Epithelial cell of proximal tubule (primary cell): ENCODE results near the gene ZNRF3. TPM values are rescaled to one million over a fixed set of nuclear protein-coding genes. Genes with fewer than 3 reads are reported as not detected.

Source experiments
- DNase-seq: peaks from one replicate; pipeline ENCODE4 v3.0.0-alpha.2; 2011; ENCODE audit warnings: low read depth
- H3K4me3 ChIP-seq: 2 replicates; pipeline ENCODE4 v1.5.1; 2011; ENCODE audit warnings: low read depth, mild to moderate bottlenecking, low read length
- CTCF ChIP-seq: conservative IDR thresholded peaks from 2 replicates; pipeline ENCODE4 v1.5.1; 2012; ENCODE audit warnings: low read depth, mild to moderate bottlenecking, low read length
- total RNA-seq: library from RNA; depleted of rRNA; stranded (reverse); fragments of >200 nt; gene quantifications from 2 replicates; pipeline ENCODE4 v1.2.3, GENCODE V29; 2015

ZNRF3 gene
- total RNA-seq, 1 donor from 2014 or later: 15.6 TPM

- no peak overlapping the region for H3K4me3 ChIP-seq
- no peak for DNase-seq
- no peak for TF ChIP-seq CTCF
Observed at GRCh38 chr22:28951530-28951929, 68.2 kb downstream of the ZNRF3 start.

DNA sequence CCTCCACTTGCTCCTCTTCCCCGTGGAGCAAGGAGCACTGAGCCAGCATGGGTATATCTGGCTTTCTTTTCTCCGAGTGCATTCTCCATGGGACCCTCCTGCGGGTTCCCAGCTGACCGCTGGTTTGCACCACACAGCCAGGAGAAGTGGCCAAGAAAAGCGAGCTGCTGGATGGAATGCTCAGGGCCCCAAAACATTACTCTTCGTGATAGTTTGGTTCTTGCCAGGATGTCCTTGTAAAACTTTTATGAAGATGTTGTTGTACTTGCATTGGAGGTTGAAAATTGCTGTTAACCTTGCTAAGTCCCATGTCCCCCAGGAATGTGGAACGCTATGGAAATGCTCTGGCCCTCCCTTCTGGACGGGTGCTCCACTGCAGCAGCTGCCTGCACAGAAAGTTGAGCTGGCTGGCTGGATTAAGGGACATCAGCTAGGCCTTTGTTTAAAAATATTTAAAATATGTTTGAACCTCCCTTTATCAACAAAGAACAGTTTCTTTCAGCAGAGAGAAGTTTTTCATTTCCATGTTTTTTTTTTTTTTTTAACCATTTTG is 68.7 kb downstream of the ZNRF3 start:
- peak; percentile 23 for TF ChIP-seq CTCF
- H3K4me3 ChIP-seq: no peak overlapping the region
- no peak for DNase-seq

GRCh38 chr22:28952857-28953256 is 69.5 kb downstream of the ZNRF3 start:
- TF ChIP-seq CTCF: no peak
- DNase-seq: no peak
- H3K4me3 ChIP-seq: no peak overlapping the region

DNA sequence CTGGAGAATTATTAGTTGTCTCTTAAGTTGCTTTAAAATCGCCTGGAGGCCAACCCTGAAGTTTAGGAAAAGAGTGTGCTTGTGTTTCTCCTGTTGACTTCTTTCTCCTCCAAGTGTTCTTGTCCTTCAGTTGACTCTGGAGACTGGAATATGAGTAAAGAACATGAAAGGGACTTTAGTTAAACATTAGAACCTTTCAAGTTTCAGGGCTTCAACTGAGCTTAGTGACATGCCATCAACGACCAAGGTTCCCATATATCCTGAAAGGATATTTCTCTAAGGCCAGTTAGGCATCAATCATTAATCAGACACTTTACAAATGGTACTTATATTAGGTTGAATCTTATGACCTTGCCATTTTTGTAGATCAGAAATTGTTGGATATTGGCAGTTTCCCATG is 70.0 kb downstream of the ZNRF3 start:
- TF ChIP-seq CTCF: no peak

GRCh38 chr22:28953976-28954880 is 70.9 kb downstream of the ZNRF3 start:
- H3K4me3 ChIP-seq: no peak overlapping the region
- no peak for TF ChIP-seq CTCF
- DNase-seq: no peak

More for the DNA sequence above, 70.0 kb downstream of the ZNRF3 start:
- no peak for DNase-seq
- no peak overlapping the region for H3K4me3 ChIP-seq

DNA sequence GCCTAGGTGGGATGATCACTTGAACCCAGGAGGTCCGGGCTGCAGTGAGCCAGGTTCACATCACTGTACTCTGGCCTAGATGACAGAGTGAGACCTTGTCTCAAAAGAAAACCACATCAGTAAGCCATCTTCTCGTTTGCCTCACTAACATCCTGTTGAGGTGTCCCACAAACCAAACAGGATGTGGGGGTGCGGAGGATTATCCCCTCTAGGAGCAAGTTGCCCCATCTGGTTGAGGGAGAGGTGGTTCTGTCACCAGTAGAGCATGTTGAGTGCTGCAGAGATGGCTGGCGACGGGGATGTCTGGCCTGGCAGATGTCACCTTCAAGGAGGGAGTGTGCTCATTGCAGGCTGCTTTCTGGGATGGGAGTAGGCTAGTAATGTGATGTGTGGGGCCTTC is 72.4 kb downstream of the ZNRF3 start:
- no peak for DNase-seq

More for the DNA sequence above, 72.4 kb downstream of the ZNRF3 start:
- H3K4me3 ChIP-seq: no peak overlapping the region
- no peak for TF ChIP-seq CTCF
